Astrocyte (in vitro differentiated cells and primary cell): ENCODE data around the gene ERF. TPM values are rescaled to one million over a fixed set of nuclear protein-coding genes. Genes with fewer than 3 reads are reported as not detected.
A peak's percentile ranks its signal among the peaks of the same experiment; 100 is the strongest.

ENCODE experiments used
- DNase-seq: peaks from one replicate; pipeline ENCODE4 v3.0.0-alpha.2; 2010; ENCODE audit warnings: low read depth
- FAIRE-seq: peaks from 2 replicates; lab custom pipeline; 2011; peaks lifted over from hg19 to GRCh38; lab: Jason Lieb, UNC
- H2AFZ ChIP-seq: 2 replicates; pipeline ENCODE4 v1.6.0; 2012; ENCODE audit warnings: low read depth, low read length, inconsistent platforms
- H3K27ac ChIP-seq: 2 replicates; pipeline ENCODE4 v1.5.1; 2011; ENCODE audit warnings: low read depth, low read length, inconsistent platforms
- H3K27me3 ChIP-seq: 2 replicates; pipeline ENCODE4 v1.6.0; 2011; ENCODE audit warnings: low read length, inconsistent platforms; ENCODE audit not compliant: insufficient read depth
- H3K36me3 ChIP-seq: 2 replicates; pipeline ENCODE4 v1.5.1; 2011; ENCODE audit warnings: low read length, inconsistent platforms; ENCODE audit not compliant: insufficient read depth
- H3K4me1 ChIP-seq: 2 replicates; pipeline ENCODE4 v1.5.1; 2011; ENCODE audit warnings: low read length, inconsistent platforms; ENCODE audit not compliant: insufficient read depth
- H3K4me2 ChIP-seq: 2 replicates; pipeline ENCODE4 v1.6.0; 2012; ENCODE audit warnings: low read length, inconsistent platforms
- H3K4me3 ChIP-seq: 2 replicates; pipeline ENCODE4 v1.5.1; 2011; ENCODE audit warnings: low read depth, mild to moderate bottlenecking, low read length, inconsistent platforms; ENCODE audit not compliant: insufficient read depth
- H3K79me2 ChIP-seq: 2 replicates; pipeline ENCODE4 v1.6.0; 2012; ENCODE audit warnings: mild to moderate bottlenecking, low read length, inconsistent platforms; ENCODE audit not compliant: insufficient read depth
- H3K9ac ChIP-seq: 2 replicates; pipeline ENCODE4 v1.6.0; 2012; ENCODE audit warnings: mild to moderate bottlenecking, low read length, inconsistent platforms
- H3K9me3 ChIP-seq: 2 replicates; pipeline ENCODE4 v1.5.1; 2012; ENCODE audit warnings: low read depth, mild to moderate bottlenecking, low read length, inconsistent platforms; ENCODE audit not compliant: insufficient read depth
- H4K20me1 ChIP-seq: 2 replicates; pipeline ENCODE4 v1.6.0; 2012; ENCODE audit warnings: low read length, inconsistent platforms; ENCODE audit not compliant: insufficient read depth
- H3K27ac Mint-ChIP-seq: one replicate; pipeline ENCODE4 v1.8.0; 2021; ENCODE audit warnings: mild to moderate bottlenecking, mixed read lengths; ENCODE audit not compliant: unreplicated experiment
- H3K27me3 Mint-ChIP-seq: one replicate; pipeline ENCODE4 v1.8.0; 2021; ENCODE audit warnings: low read depth, mixed read lengths; ENCODE audit not compliant: unreplicated experiment
- H3K36me3 Mint-ChIP-seq: one replicate; pipeline ENCODE4 v1.8.0; 2021; ENCODE audit warnings: low read depth, mixed read lengths; ENCODE audit not compliant: unreplicated experiment
- H3K4me1 Mint-ChIP-seq: one replicate; pipeline ENCODE4 v1.8.0; 2021; ENCODE audit warnings: low read depth, mixed read lengths; ENCODE audit not compliant: unreplicated experiment
- H3K4me3 Mint-ChIP-seq: one replicate; pipeline ENCODE4 v1.8.0; 2021; ENCODE audit warnings: mild to moderate bottlenecking, moderate library complexity, mixed read lengths; ENCODE audit not compliant: unreplicated experiment
- H3K9me3 Mint-ChIP-seq: one replicate; pipeline ENCODE4 v1.8.0; 2021; ENCODE audit warnings: mild to moderate bottlenecking, mixed read lengths; ENCODE audit not compliant: unreplicated experiment
- EZH2 ChIP-seq: IDR thresholded peaks from 2 replicates; pipeline ENCODE4 v1.6.1; 2012; ENCODE audit warnings: mild to moderate bottlenecking, low read length, inconsistent platforms; ENCODE audit not compliant: insufficient read depth
- total RNA-seq: library from RNA; stranded (reverse); gene quantifications from 2 replicates; pipeline ENCODE4 v1.2.1, GENCODE V29; 2021
- TF ChIP-seq, protein P1 (sequence below): IDR thresholded peaks from 2 replicates; pipeline ENCODE4 v1.5.1; 2011; ENCODE audit warnings: low read depth, mild to moderate bottlenecking, inconsistent platforms, low read length, moderate library complexity; ENCODE audit not compliant: insufficient read depth

ERF gene
- total RNA-seq, 1 donor from 2014 or later = 108 TPM

DNA sequence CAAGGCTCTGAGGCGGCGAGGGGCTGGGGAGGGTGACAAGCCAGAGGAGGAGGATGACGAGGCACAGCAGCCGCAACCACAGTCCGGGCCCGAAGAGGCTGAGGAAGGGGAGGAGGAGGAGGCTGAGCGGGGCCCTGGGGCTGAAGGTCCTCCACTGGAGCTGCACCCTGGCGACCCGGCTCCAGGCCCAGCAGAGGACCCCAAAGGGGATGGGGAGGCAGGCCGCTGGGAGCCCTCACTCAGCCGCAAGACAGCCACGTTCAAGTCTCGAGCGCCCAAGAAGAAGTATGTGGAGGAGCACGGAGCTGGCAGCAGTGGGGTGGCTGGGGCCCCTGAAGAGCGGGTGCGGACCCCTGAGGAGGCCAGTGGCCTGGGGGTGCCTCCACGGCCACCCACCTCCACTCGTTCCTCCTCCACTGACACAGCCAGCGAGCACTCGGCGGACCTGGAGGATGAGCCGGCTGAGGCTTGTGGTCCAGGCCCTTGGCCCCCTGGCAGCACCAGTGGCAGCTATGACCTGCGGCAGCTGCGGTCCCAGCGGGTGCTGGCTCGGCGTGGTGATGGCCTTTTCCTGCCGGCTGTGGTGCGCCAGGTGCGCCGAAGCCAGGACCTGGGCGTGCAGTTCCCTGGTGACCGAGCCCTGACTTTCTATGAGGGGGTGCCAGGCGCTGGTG lies 17.1 kb upstream of the ERF start:
- peaks cover 14% of the 10 kb centered on the region for H3K36me3 Mint-ChIP-seq
- Histone ChIP-seq H3K36me3 (peaks cover 6% of the 10 kb centered on the region), H3K4me3 (no peak overlapping the region), H3K27me3 (no peaks in the 10 kb centered on the region), H4K20me1 (peaks cover 29% of the 10 kb centered on the region), H3K27ac (no peak overlapping the region), H3K4me1 (peaks cover 35% of the 10 kb centered on the region), H3K4me2 (no peak overlapping the region), H3K79me2 (peaks cover 77% of the 10 kb centered on the region), H2AFZ (no peak overlapping the region), H3K9ac (peak overlapping the region; percentile 95), H3K9me3 (no peaks in the 10 kb centered on the region)
- peaks cover 32% of the 10 kb centered on the region for H3K4me1 Mint-ChIP-seq
- TF ChIP-seq, protein P1, sequence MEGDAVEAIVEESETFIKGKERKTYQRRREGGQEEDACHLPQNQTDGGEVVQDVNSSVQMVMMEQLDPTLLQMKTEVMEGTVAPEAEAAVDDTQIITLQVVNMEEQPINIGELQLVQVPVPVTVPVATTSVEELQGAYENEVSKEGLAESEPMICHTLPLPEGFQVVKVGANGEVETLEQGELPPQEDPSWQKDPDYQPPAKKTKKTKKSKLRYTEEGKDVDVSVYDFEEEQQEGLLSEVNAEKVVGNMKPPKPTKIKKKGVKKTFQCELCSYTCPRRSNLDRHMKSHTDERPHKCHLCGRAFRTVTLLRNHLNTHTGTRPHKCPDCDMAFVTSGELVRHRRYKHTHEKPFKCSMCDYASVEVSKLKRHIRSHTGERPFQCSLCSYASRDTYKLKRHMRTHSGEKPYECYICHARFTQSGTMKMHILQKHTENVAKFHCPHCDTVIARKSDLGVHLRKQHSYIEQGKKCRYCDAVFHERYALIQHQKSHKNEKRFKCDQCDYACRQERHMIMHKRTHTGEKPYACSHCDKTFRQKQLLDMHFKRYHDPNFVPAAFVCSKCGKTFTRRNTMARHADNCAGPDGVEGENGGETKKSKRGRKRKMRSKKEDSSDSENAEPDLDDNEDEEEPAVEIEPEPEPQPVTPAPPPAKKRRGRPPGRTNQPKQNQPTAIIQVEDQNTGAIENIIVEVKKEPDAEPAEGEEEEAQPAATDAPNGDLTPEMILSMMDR = no peak
- TF ChIP-seq EZH2 = no peak
- H3K4me3 Mint-ChIP-seq = no peak overlapping the region
- DNase-seq (no peak), FAIRE-seq (no peak)
- H3K9me3 Mint-ChIP-seq = no peaks in the 10 kb centered on the region
- no peaks in the 10 kb centered on the region for H3K27me3 Mint-ChIP-seq
- peak overlapping the region; percentile 20 for H3K27ac Mint-ChIP-seq

DNA sequence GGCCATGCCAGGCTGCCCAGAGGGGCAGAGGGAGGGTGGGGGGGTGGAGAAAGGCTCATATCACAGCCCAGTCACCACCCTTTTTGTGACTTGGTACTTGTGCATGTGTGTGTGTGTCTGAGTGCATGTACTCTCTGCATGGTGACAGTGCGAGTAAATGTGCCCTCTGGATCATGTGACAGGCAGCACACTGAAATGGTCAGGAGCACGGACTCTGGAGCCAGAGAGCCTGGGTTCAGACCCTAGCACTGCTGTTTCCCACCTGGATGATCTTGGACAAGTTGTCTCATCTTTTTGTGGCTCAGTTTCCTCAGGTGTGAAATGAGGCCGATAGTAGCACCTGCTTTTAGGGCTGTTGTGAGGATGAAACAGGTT lies 16.1 kb upstream of the ERF start:
- Histone ChIP-seq H2AFZ (no peak overlapping the region), H3K36me3 (peaks cover 6% of the 10 kb centered on the region), H3K79me2 (peaks cover 67% of the 10 kb centered on the region), H3K27ac (peak overlapping the region; percentile 92), H3K4me2 (peak overlapping the region; percentile 100), H3K4me3 (peak overlapping the region; percentile 86), H3K9me3 (no peaks in the 10 kb centered on the region), H3K9ac (peak overlapping the region; percentile 95), H3K4me1 (peaks cover 30% of the 10 kb centered on the region), H3K27me3 (no peaks in the 10 kb centered on the region), H4K20me1 (peaks cover 19% of the 10 kb centered on the region)
- FAIRE-seq (no peak), DNase-seq (no peak)
- H3K27ac Mint-ChIP-seq = no peak overlapping the region
- H3K9me3 Mint-ChIP-seq = no peaks in the 10 kb centered on the region
- H3K4me1 Mint-ChIP-seq = peaks cover 26% of the 10 kb centered on the region
- no peaks in the 10 kb centered on the region for H3K27me3 Mint-ChIP-seq
- peaks cover 12% of the 10 kb centered on the region for H3K36me3 Mint-ChIP-seq
- TF ChIP-seq, protein P1 = no peak
- TF ChIP-seq EZH2 = no peak
- H3K4me3 Mint-ChIP-seq = peak overlapping the region; percentile 66
